ENCODE results near the gene NHSL1.

The NHSL1 gene

DNA sequence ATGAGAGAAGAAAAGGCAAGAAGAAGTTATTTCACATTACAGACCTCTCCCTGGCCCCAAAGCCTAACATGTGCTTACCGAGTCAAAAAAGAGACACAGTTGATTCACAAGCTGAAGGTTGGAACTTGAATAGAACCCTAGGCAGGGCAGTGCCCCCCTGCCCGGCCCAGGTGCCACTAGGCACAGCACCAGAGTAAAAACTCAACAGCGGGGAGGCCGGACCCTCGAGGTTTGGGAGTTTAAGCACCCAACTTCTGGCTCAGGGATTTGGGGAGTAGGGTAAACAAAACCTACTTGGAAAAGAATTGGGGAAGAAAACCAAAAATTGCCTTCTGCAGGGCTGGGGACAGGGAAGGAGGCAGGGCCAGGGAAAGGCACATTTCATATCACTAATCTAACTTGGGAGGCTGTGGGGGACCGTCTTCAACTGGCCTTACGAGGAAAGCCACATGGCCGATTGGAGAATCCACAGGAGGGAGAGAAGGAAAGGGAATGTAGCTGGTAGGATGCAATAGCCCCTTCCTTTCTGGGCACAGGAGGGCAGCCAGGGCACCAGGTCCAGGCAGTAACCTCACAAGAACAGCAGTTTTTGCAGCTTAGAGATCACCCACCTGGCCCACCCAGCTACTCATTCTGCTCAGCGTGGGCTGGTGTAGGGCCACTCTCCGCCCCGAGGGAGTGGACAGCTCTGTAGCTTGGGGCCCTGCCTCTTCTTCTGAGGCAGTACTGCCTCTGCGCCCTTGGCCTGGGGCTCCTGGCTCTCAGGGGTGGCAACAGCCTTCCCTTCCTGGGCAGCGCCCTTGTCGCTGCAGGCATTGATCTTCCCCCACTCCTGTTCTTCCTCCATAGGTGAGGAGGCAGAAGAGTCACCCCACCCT, 97.1 kb downstream of the NHSL1 start:
- H3K36me3 ChIP-seq (ENCODE audit: control insufficient read depth in 2 of 2, insufficient read depth in 1 of 2, low read length in 2 of 2): peaks cover 8 to 12% of the 10 kb centered on the region in 2 experiments
- ChIA-PET POLR2A (interaction anchor here (0.6 to 0.7 kb wide), 2 partner anchors 208 to 294 kb away, joined by 4 read pairs; no protein-coding TSS in a partner anchor), CTCF (interaction anchor here (0.5 to 0.9 kb wide), 6 partner anchors 10 to 802 kb away, joined by 3 read pairs; no protein-coding TSS in a partner anchor)
- TF ChIP-seq SETDB1 (IDR thresholded peaks at IDR 0.05; ENCODE audit: insufficient read length, low read length) (no peak), ZNF777 (tag by site-specific recombination; IDR thresholded peaks at IDR 0.05; ENCODE audit: borderline replicate concordance) (no peak), ZNF768 (tag by site-specific recombination; IDR thresholded peaks at IDR 0.05) (0 out of 2 replicates have a peak, but pooled peaks have one; percentile 13)
- H3K4me1 ChIP-seq (ENCODE audit: control insufficient read depth, insufficient read depth, low read length): peaks cover 10% of the 10 kb centered on the region
- H3K9me3 ChIP-seq (ENCODE audit: control insufficient read depth, insufficient read depth, low read depth, low read length): no peaks in the 10 kb centered on the region
- H3K27ac ChIP-seq (ENCODE audit: extremely low read depth, low read depth, low read length): no peak overlapping the region
- H3K4me3 ChIP-seq (ENCODE audit: low read depth, low read length): no peak overlapping the region

DNA sequence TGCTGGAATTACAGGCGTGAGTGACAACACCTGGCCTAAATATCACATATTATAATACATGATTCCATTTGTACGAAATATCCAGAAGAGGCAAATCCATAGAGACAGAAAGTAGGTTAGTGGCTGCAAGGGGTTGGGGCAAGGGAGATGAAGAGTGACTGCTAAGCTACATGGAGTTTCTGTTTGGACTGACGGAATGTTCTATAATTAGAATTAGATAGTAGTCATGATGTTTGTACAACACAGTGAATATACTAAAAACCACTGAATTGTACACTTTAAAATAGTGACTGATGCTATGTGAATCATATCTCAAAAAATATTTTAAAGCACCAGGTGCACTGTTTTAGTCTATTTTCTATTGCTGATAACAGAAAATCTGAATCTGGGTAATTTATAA, 99.0 kb downstream of the NHSL1 start:
- no peaks in the 10 kb centered on the region for H3K9me3 ChIP-seq (ENCODE audit: control insufficient read depth, insufficient read depth, low read depth, low read length)
- H3K4me1 ChIP-seq (ENCODE audit: control insufficient read depth, insufficient read depth, low read length): peaks cover 4% of the 10 kb centered on the region
- no peaks in the 10 kb centered on the region for H3K36me3 ChIP-seq (ENCODE audit: control insufficient read depth in 2 of 2, insufficient read depth in 1 of 2, low read length in 2 of 2)
- ChIA-PET CTCF (no interaction called here), POLR2A (no interaction called here)
- no peak overlapping the region for H3K4me3 ChIP-seq (ENCODE audit: low read depth, low read length)
- no peak overlapping the region for H3K27ac ChIP-seq (ENCODE audit: extremely low read depth, low read depth, low read length)
- TF ChIP-seq ZNF677 (tag by site-specific recombination; IDR thresholded peaks at IDR 0.05): no peak
- no peak for TF ChIP-seq ZNF792 (tag by site-specific recombination; IDR thresholded peaks at IDR 0.05)
- TF ChIP-seq ZSCAN30 (tag by site-specific recombination; IDR thresholded peaks at IDR 0.05): no peak
- TF ChIP-seq ZNF239 (tag by site-specific recombination; IDR thresholded peaks at IDR 0.05): no peak
- TF ChIP-seq, protein P1, sequence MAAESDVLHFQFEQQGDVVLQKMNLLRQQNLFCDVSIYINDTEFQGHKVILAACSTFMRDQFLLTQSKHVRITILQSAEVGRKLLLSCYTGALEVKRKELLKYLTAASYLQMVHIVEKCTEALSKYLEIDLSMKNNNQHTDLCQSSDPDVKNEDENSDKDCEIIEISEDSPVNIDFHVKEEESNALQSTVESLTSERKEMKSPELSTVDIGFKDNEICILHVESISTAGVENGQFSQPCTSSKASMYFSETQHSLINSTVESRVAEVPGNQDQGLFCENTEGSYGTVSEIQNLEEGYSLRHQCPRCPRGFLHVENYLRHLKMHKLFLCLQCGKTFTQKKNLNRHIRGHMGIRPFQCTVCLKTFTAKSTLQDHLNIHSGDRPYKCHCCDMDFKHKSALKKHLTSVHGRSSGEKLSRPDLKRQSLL (tag by site-specific recombination; IDR thresholded peaks at IDR 0.05): no peak
- TF ChIP-seq, protein P2, sequence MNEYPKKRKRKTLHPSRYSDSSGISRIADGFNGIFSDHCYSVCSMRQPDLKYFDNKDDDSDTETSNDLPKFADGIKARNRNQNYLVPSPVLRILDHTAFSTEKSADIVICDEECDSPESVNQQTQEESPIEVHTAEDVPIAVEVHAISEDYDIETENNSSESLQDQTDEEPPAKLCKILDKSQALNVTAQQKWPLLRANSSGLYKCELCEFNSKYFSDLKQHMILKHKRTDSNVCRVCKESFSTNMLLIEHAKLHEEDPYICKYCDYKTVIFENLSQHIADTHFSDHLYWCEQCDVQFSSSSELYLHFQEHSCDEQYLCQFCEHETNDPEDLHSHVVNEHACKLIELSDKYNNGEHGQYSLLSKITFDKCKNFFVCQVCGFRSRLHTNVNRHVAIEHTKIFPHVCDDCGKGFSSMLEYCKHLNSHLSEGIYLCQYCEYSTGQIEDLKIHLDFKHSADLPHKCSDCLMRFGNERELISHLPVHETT (tag by site-specific recombination; IDR thresholded peaks at IDR 0.05): no peak
- TF ChIP-seq TRIM28 (IDR thresholded peaks at IDR 0.05; ENCODE audit: borderline replicate concordance, low read length): no peak
- no peak for TF ChIP-seq ZNF658 (tag by site-specific recombination; IDR thresholded peaks at IDR 0.05)
- no peak for TF ChIP-seq ZNF768 (tag by site-specific recombination; IDR thresholded peaks at IDR 0.05)
- TF ChIP-seq KLF1 (tag by site-specific recombination; IDR thresholded peaks at IDR 0.05): no peak
- TF ChIP-seq GLI4 (tag by site-specific recombination; IDR thresholded peaks at IDR 0.05): no peak

DNA sequence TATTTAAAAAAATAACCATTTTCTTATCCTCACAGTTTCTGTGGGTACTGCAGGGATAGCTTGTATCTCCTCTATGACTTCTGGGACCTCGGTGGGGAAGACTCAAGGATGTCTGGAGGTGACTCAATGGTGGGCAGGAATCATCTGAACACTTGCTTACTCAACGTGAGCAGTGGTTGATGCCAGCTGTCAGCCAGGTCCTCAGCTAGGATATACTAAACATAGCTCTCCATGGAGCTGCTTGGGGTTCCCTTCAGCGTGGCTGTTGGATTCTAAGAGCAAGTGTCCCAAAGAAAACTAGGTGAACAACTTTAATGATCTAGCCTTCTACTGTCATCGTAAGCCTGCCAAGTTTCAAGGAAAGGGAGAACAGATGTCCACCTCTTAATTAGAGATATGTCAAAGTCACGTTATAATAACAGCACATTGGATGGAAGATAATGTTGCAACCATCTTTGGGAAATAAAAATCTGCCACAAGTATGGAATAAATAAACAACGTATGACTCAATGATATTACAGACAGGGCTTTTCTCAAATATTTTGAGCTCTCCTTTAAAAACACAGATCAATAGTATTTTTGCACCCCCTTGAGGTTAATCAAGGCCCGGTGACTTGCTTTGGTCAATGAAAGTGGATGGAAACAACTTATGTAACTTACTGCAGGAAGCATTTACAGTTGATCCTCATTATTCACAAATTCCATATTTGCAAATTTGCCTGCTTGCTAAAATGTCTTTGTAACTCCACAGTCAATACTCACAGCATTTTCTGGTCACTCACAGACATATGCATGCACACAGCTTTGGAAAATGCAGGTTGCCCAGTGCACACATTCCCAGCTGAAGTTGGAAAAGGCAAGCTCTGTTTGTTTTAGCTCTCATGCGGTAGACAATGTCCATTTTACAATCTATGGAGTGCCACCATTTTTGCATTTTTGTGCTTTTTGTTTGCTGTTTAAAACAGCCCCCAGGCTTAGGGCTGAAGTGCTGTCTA, 101.9 kb downstream of the NHSL1 start:
- Histone ChIP-seq H3K4me3 (ENCODE audit: low read depth, low read length) (no peak overlapping the region), H3K9me3 (ENCODE audit: control insufficient read depth, insufficient read depth, low read depth, low read length) (no peaks in the 10 kb centered on the region), H3K4me1 (ENCODE audit: control insufficient read depth, insufficient read depth, low read length) (no peaks in the 10 kb centered on the region), H3K27ac (ENCODE audit: extremely low read depth, low read depth, low read length) (no peak overlapping the region), H3K36me3 (ENCODE audit: control insufficient read depth in 2 of 2, insufficient read depth in 1 of 2, low read length in 2 of 2) (no peaks in the 10 kb centered on the region)
- ChIA-PET CTCF (interaction anchor here (0.6 to 1.1 kb wide), 2 partner anchors 121 to 282 kb away, joined by 3 to 4 read pairs; no protein-coding TSS in a partner anchor), POLR2A (no interaction called here)
- TF ChIP-seq, protein P3, sequence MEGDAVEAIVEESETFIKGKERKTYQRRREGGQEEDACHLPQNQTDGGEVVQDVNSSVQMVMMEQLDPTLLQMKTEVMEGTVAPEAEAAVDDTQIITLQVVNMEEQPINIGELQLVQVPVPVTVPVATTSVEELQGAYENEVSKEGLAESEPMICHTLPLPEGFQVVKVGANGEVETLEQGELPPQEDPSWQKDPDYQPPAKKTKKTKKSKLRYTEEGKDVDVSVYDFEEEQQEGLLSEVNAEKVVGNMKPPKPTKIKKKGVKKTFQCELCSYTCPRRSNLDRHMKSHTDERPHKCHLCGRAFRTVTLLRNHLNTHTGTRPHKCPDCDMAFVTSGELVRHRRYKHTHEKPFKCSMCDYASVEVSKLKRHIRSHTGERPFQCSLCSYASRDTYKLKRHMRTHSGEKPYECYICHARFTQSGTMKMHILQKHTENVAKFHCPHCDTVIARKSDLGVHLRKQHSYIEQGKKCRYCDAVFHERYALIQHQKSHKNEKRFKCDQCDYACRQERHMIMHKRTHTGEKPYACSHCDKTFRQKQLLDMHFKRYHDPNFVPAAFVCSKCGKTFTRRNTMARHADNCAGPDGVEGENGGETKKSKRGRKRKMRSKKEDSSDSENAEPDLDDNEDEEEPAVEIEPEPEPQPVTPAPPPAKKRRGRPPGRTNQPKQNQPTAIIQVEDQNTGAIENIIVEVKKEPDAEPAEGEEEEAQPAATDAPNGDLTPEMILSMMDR (tag by site-specific recombination; IDR thresholded peaks at IDR 0.05): no peak
- TF ChIP-seq ZNF146 (tag by site-specific recombination; IDR thresholded peaks at IDR 0.05) (no peak), BCL11B (tag by site-specific recombination; IDR thresholded peaks at IDR 0.05; ENCODE audit: low read depth) (no peak), ZNF501 (tag by site-specific recombination; IDR thresholded peaks at IDR 0.05) (no peak)
